Panc1 (cell line): ENCODE results near the gene PLPP1. TPM values are rescaled to one million over a fixed set of nuclear protein-coding genes. Genes with fewer than 3 reads are reported as not detected.

Experiments used
- ATAC-seq: fragments of 200-7000 bp; cut with Tn5 transposase; 2 replicates; pipeline ENCODE4 v1.9.1; 2020; ENCODE audit warnings: mild to moderate bottlenecking, moderate library complexity
- BruUV-seq: library from RNA; stranded (reverse); fragments of 400-500 nt; replicated peaks from 2 replicates; lab custom pipeline; 2021; lab: Mats Ljungman, UMichigan
- CTCF ChIA-PET: fragments of 300-600 bp; sonication (Branson Sonifier 250); formaldehyde crosslinking; loops from one replicate; lab custom pipeline; 2022; ENCODE audit warnings: antibody characterized with exemption; lab: Charles Lee
- POLR2A ChIA-PET: fragments of 300-600 bp; sonication (Branson Sonifier 250); formaldehyde crosslinking; loops from one replicate; lab custom pipeline; 2022; ENCODE audit warnings: antibody characterized with exemption; lab: Charles Lee
- DNase-seq: peaks from one replicate; pipeline ENCODE4 v3.0.0-alpha.2; 2010; ENCODE audit warnings: low read depth, low spot score
- H3K27ac ChIP-seq: 2 replicates; pipeline ENCODE4 v1.5.1; 2011; ENCODE audit warnings: mild to moderate bottlenecking, low read length, inconsistent platforms
- H3K27me3 ChIP-seq: fragments of 200-500 bp; sonication (Bioruptor generic); 2 replicates; pipeline ENCODE4 v1.6.0; 2014; ENCODE audit warnings: low read length, inconsistent platforms; ENCODE audit not compliant: control insufficient read depth, insufficient read depth
- H3K36me3 ChIP-seq: fragments of 200-500 bp; sonication (Bioruptor generic); 2 replicates; pipeline ENCODE4 v1.5.1; 2014; ENCODE audit warnings: inconsistent platforms, mild to moderate bottlenecking, low read length, moderate library complexity; ENCODE audit not compliant: control insufficient read depth, insufficient read depth
- H3K4me1 ChIP-seq: 2 replicates; pipeline ENCODE4 v1.5.1; 2011; ENCODE audit warnings: inconsistent platforms, mild to moderate bottlenecking, low read length, moderate library complexity; ENCODE audit not compliant: control insufficient read depth, insufficient read depth
- H3K4me3 ChIP-seq, 2 experiments: 2 replicates each; pipeline ENCODE4 v1.5.1; 2011 to 2012; ENCODE audit warnings: low read depth in 2 of 2, low read length in 2 of 2, mild to moderate bottlenecking in 2 of 2, inconsistent platforms in 1 of 2, moderate library complexity in 1 of 2
- H3K9me3 ChIP-seq: fragments of 200-500 bp; sonication (Bioruptor generic); 2 replicates; pipeline ENCODE4 v1.5.1; 2014; ENCODE audit warnings: low read depth, mild to moderate bottlenecking, inconsistent platforms, low read length, moderate library complexity; ENCODE audit not compliant: control insufficient read depth, insufficient read depth
- CTCF ChIP-seq: fragments of 450-650 bp; IDR thresholded peaks from 2 replicates; pipeline ENCODE4 v1.5.1; 2017; ENCODE audit warnings: mild to moderate bottlenecking
- POLR2AphosphoS5 ChIP-seq: IDR thresholded peaks from 2 replicates; pipeline ENCODE4 v1.6.1; 2012; ENCODE audit warnings: mild to moderate bottlenecking, low read depth, low read length, moderate library complexity
- REST ChIP-seq, 2 experiments: IDR thresholded peaks; 2 replicates each; pipeline ENCODE4 v1.6.1; 2011 to 2012; ENCODE audit warnings: low read depth in 2 of 2, control low read depth in 1 of 2, low read length in 1 of 2, mild to moderate bottlenecking in 1 of 2, moderate library complexity in 1 of 2; ENCODE audit not compliant: insufficient read depth in 1 of 2
- SIN3A ChIP-seq: IDR thresholded peaks from 2 replicates; pipeline ENCODE4 v1.6.1; 2012; ENCODE audit warnings: low read depth, mild to moderate bottlenecking, low read length, moderate library complexity, borderline replicate concordance; ENCODE audit not compliant: insufficient read depth
- TCF7L2 ChIP-seq: IDR thresholded peaks from 2 replicates; pipeline ENCODE4 v1.6.1; 2011; ENCODE audit warnings: mild to moderate bottlenecking, low read depth, low read length, inconsistent platforms
- in situ Hi-C: cut with HindIII; loops from 2 replicates; pipeline ENCODE4 v1.10.0; 2016; ENCODE audit warnings: low sequenced_read_pairs, low pct_unique_long_range_greater_than_20kb
- intact Hi-C: fragments of 100-400 bp; cut with micrococcal nuclease; formaldehyde crosslinking; loops from one replicate; pipeline ENCODE4 v1.10.0; 2022; ENCODE audit not compliant: unreplicated experiment
- total RNA-seq: library from RNA; stranded (reverse); gene quantifications from one replicate; pipeline ENCODE4 v1.2.1, GENCODE V29; 2021; ENCODE audit not compliant: unreplicated experiment

Gene PLPP1
- total RNA-seq, 1 experiment from 2014 or later, result 35.7 TPM

DNA sequence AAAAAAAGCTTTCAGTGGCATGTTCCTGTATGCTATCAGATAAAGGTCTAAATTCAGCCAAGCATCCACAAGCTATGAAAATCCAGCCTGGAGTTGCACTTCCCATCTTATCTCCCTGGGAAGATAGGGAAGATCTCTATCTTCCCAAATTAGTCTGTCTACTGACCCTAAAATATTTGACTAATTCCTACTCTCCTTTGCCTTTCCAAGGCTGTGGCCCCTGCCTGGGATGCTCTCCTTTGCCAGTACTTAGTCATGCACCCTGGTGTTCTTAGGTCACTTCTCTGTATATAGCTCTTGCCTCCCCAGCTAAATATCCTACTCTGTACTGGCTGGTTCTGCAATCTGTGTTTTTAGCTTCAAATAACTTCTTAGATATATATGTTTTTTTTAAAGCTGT, 44.0 kb upstream of the PLPP1 start:
- POLR2A ChIA-PET, result interaction anchor here (0.6 kb wide), 2 partner anchors 33 to 373 kb away, joined by 3 to 4 read pairs; no protein-coding TSS in a partner anchor
- DNase-seq, result no peak
- TF ChIP-seq TCF7L2, result no peak
- TF ChIP-seq CTCF, result no peak
- no peak for TF ChIP-seq REST (IDR thresholded peaks at IDR 0.05; ENCODE audit: insufficient read depth in 1 of 2, low read depth in 2 of 2, low read length in 1 of 2)
- no peak for TF ChIP-seq POLR2AphosphoS5
- no peak for TF ChIP-seq SIN3A
- Histone ChIP-seq H3K9me3 (no peaks in the 10 kb centered on the region), H3K27me3 (no peaks in the 10 kb centered on the region), H3K36me3 (no peaks in the 10 kb centered on the region), H3K4me3 (no peak overlapping the region), H3K4me1 (no peaks in the 10 kb centered on the region), H3K27ac (no peak overlapping the region)
- in situ Hi-C loops (no loop called here), intact Hi-C loops (no loop called here)
- CTCF ChIA-PET, result no interaction called here
- BruUV-seq, result no TSS peak
- no peak for ATAC-seq

DNA sequence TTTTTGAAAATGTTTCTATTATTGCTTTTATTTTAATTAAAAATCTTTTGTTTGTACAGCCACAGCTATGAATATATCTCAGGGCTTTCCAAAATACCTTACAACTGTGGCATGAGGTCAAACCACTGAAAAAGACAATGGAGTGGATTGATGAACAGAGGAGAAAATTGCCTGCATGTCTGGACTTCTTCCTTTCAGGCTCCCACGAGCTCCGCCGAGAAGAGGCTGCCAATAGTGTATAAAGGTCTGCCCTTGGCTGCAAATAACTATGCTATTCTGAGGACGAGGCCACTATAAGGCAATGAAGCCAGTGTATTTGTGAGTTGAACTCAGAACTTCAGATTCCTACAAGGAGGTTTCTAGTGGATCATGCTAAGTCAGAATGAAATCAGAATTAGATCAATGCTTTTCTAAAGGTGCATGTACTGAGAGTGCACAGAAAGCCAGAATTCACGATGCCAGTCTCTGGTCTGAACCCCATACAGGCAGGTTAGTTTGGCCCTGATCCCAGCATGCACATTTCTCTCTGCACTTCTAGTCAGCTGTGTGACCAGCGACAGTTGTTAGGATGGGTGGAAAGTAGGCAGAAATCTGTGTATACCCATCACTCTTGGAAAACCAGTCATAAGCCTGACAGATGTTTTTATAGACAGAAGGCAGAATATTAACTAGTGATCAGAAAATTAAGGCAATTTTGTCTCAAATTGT, 42.7 kb upstream of the PLPP1 start:
- in situ Hi-C loops (no loop called here), intact Hi-C loops (no loop called here)
- TF ChIP-seq REST (IDR thresholded peaks at IDR 0.05; ENCODE audit: insufficient read depth in 1 of 2, low read depth in 2 of 2, low read length in 1 of 2), result no peak
- TF ChIP-seq POLR2AphosphoS5, result no peak
- no peak for TF ChIP-seq SIN3A
- TF ChIP-seq CTCF, result no peak
- TF ChIP-seq TCF7L2, result no peak
- Histone ChIP-seq H3K27ac (no peak overlapping the region), H3K9me3 (no peaks in the 10 kb centered on the region), H3K27me3 (no peaks in the 10 kb centered on the region), H3K4me3 (no peak overlapping the region), H3K4me1 (no peaks in the 10 kb centered on the region), H3K36me3 (no peaks in the 10 kb centered on the region)
- DNase-seq (no peak), ATAC-seq (no peak; the same call in 1 of the 2 replicates)
- ChIA-PET POLR2A (no interaction called here), CTCF (no interaction called here)
- BruUV-seq, result no TSS peak
